OCI-LY3 (cell line): ENCODE results near the gene ERCC8.

Experiments used
- H2AFZ ChIP-seq: fragments of 200-600, 300-600 bp; shearing (Covaris generic); 2 replicates; pipeline ENCODE4 v1.6.0; 2014; ENCODE audit warnings: antibody characterized with exemption, low read depth, low read length
- H3K27ac ChIP-seq: fragments of 200-600, 300-600 bp; sonication (generic); 2 replicates; pipeline ENCODE4 v1.5.1; 2014; ENCODE audit warnings: mild to moderate bottlenecking, low read length, moderate library complexity, mixed read lengths
- H3K27me3 ChIP-seq: fragments of 200-600, 300-600 bp; sonication (generic); 2 replicates; pipeline ENCODE4 v1.6.1; 2014; ENCODE audit warnings: low read depth, low read length, mixed read lengths
- H3K36me3 ChIP-seq: fragments of 200-600, 300-600 bp; sonication (generic); replicated peaks from 2 replicates; pipeline ENCODE3; 2014; ENCODE audit warnings: low read depth, low read length, mixed read lengths
- H3K4me1 ChIP-seq: fragments of 300-600, 200-600 bp; sonication (generic); 2 replicates; pipeline ENCODE4 v1.6.1; 2014; ENCODE audit warnings: low read length, mixed read lengths
- H3K4me2 ChIP-seq: fragments of 200-600, 300-600 bp; sonication (generic); 2 replicates; pipeline ENCODE4 v1.6.1; 2014; ENCODE audit warnings: low read length, mixed read lengths
- H3K4me3 ChIP-seq: fragments of 300-600, 200-600 bp; sonication (generic); 2 replicates; pipeline ENCODE4 v1.5.1; 2014; ENCODE audit warnings: antibody characterized with exemption, mild to moderate bottlenecking, low read length, moderate library complexity
- H3K79me2 ChIP-seq: fragments of 300-600, 200-600 bp; shearing (Covaris generic); 2 replicates; pipeline ENCODE4 v1.6.1; 2014; ENCODE audit warnings: mild to moderate bottlenecking, low read length, mixed read lengths
- H3K9ac ChIP-seq: fragments of 300-600, 200-600 bp; shearing (Covaris generic); 2 replicates; pipeline ENCODE4 v1.6.0; 2014; ENCODE audit warnings: mild to moderate bottlenecking, low read length, moderate library complexity
- H3K9me3 ChIP-seq: fragments of 200-600, 300-600 bp; shearing (Covaris generic); 2 replicates; pipeline ENCODE4 v1.6.1; 2014; ENCODE audit warnings: low read length, mixed read lengths; ENCODE audit not compliant: insufficient read depth
- H4K20me1 ChIP-seq: fragments of 200-600, 300-600 bp; sonication (generic); 2 replicates; pipeline ENCODE4 v1.6.1; 2016; ENCODE audit warnings: low read length, mixed read lengths; ENCODE audit not compliant: insufficient read depth
- CTCF ChIP-seq: fragments of 200-600, 300-600 bp; sonication (generic); IDR thresholded peaks from 2 replicates; pipeline ENCODE4 v1.5.1; 2014; ENCODE audit warnings: antibody characterized with exemption, low read length, low read depth
- EZH2phosphoT487 ChIP-seq: fragments of 200-600 bp; shearing (Covaris generic); IDR thresholded peaks from 2 replicates; pipeline ENCODE4 v1.6.1; 2018; ENCODE audit warnings: antibody characterized with exemption, mixed run types, low read depth

ERCC8 gene

GRCh38 chr5:60896991-60897390 is 47.9 kb downstream of the ERCC8 start:
- no peaks in the 10 kb centered on the region for H3K4me1 ChIP-seq
- no peak overlapping the region for H3K4me3 ChIP-seq

GRCh38 chr5:60893521-60893920 is 51.3 kb downstream of the ERCC8 start:
- H3K27me3 ChIP-seq = no peaks in the 10 kb centered on the region
- no peaks in the 10 kb centered on the region for H3K36me3 ChIP-seq
- H3K4me1 ChIP-seq = peaks cover 17% of the 10 kb centered on the region
- H3K4me3 ChIP-seq = no peak overlapping the region
- H3K79me2 ChIP-seq = no peaks in the 10 kb centered on the region
- H3K4me2 ChIP-seq = no peak overlapping the region
- H3K9ac ChIP-seq = no peak overlapping the region
- H3K27ac ChIP-seq = no peak overlapping the region
- TF ChIP-seq CTCF (no peak), EZH2phosphoT487 (no peak)
- no peaks in the 10 kb centered on the region for H3K9me3 ChIP-seq
- no peak overlapping the region for H2AFZ ChIP-seq
- no peaks in the 10 kb centered on the region for H4K20me1 ChIP-seq

More at GRCh38 chr5:60896991-60897390, 47.9 kb downstream of the ERCC8 start:
- no peaks in the 10 kb centered on the region for H3K9me3 ChIP-seq
- no peak overlapping the region for H3K27ac ChIP-seq
- TF ChIP-seq CTCF (no peak), EZH2phosphoT487 (no peak)
- H3K79me2 ChIP-seq = no peaks in the 10 kb centered on the region
- no peaks in the 10 kb centered on the region for H4K20me1 ChIP-seq
- no peak overlapping the region for H2AFZ ChIP-seq
- no peaks in the 10 kb centered on the region for H3K36me3 ChIP-seq
- H3K27me3 ChIP-seq = no peaks in the 10 kb centered on the region
- no peak overlapping the region for H3K9ac ChIP-seq
- no peak overlapping the region for H3K4me2 ChIP-seq

- Histone ChIP-seq H2AFZ (no peak overlapping the region), H3K9me3 (no peaks in the 10 kb centered on the region), H3K27ac (no peak overlapping the region), H4K20me1 (no peaks in the 10 kb centered on the region), H3K79me2 (no peaks in the 10 kb centered on the region), H3K9ac (no peak overlapping the region), H3K36me3 (no peaks in the 10 kb centered on the region), H3K27me3 (no peaks in the 10 kb centered on the region), H3K4me1 (peaks cover 21% of the 10 kb centered on the region), H3K4me3 (no peak overlapping the region), H3K4me2 (no peak overlapping the region)
- no peak for TF ChIP-seq CTCF
- no peak for TF ChIP-seq EZH2phosphoT487
These were observed 53.2 kb downstream of the ERCC8 start for GRCh38 chr5:60891667-60892066.

- Histone ChIP-seq H3K4me3 (no peak overlapping the region), H3K9me3 (no peaks in the 10 kb centered on the region), H4K20me1 (no peaks in the 10 kb centered on the region), H3K4me1 (peaks cover 21% of the 10 kb centered on the region), H3K27ac (peak overlapping the region; percentile 39; the same call in 1 of the 2 replicates), H3K27me3 (no peaks in the 10 kb centered on the region), H3K36me3 (no peaks in the 10 kb centered on the region), H3K4me2 (peak overlapping the region; percentile 54), H3K79me2 (no peaks in the 10 kb centered on the region), H3K9ac (no peak overlapping the region), H2AFZ (no peak overlapping the region)
- TF ChIP-seq CTCF (no peak), EZH2phosphoT487 (no peak)
These were observed 56.4 kb downstream of the ERCC8 start for GRCh38 chr5:60888359-60889061.
